HG03064 (cell line): ENCODE results near the gene STON2.
"Not testable (repeated sequence)": the region's sequence is repeated elsewhere in the genome, so short reads cannot be mapped to it uniquely, and the experiment has no call there.

Source experiments
- ATAC-seq: cut with Tn5 transposase; IDR thresholded peaks from one replicate; pipeline ENCODE4 v1.9.1; 2021; ENCODE audit warnings: low read depth; ENCODE audit not compliant: unreplicated experiment

The STON2 gene

DNA sequence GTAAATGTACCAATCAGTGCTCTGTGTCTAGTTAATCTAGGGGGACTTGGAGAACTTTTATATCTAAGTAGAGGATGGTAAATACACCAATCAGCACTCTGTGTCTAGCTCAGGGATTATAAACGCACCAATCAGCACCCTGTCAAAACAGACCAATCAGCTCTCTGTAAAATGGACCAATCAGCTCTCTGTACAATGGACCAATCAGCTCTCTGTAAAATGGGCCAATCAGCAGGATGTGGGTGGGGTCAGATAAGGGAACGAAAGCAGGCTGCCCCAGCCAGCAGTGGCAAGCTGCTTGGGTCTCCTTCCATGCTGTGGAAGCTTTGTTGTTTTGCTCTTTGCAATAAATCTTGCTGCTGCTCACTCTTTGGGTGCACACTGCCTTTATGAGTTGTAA lies 163.3 kb downstream of the STON2 start:
- ATAC-seq = not testable (repeated sequence)

DNA sequence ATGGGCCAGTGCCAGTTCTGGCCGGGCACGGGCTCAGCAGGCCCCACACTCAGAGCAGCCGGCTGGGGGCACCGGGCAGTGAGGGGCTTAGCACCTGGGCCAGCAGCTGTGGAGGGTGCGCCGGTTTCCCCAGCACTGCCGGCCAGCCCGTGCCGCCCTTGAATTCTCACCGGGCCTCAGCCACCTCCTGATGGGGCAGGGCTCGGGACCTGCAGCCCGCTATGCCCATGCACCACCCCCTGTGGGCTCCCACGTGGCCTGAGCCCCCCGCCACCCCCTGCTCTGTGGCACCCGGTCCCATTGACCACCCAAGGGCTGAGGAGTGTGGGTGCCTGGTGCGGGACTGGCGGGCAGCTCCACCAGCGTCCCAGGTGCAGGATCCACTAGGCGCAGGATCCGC lies 164.0 kb downstream of the STON2 start:
- ATAC-seq = no peak

DNA sequence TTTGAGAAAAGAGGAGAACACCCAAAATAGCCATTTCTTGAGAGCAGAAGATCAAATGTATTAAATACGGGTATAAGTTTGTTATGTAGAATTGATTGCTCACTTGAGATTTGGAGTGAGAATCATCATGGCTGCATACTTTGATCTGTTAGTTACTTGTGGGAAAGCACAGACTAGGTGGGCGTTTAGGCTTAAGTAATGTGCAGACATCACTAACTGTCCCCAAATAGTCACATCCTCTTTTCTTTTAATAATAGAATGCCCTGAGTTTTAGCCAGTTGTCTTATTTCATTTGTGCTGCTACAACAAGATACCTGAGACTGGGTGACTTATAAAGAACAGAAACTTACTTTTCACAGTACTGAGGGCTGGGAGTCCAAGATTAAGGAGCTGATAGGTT lies 165.0 kb downstream of the STON2 start:
- ATAC-seq = no peak

DNA sequence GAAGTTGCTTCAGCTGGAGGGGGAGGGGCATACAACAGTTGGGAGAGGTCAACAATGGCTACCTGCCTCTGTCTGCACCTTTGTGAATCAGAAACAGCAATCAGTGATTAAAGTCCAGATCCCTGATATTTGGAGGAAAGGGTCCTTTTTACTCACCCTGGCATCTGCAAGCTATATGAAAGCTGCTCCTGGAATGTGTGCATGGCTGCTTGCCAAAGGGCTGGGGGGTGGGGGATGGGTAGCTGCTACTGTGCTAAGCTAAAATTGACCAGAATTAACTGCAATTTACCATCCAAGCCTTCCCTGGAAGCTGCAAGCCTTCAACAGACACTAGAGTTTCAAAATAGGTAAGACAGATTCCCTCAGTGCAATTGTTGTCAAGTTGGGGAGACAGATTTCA lies 165.8 kb downstream of the STON2 start:
- ATAC-seq = no peak

DNA sequence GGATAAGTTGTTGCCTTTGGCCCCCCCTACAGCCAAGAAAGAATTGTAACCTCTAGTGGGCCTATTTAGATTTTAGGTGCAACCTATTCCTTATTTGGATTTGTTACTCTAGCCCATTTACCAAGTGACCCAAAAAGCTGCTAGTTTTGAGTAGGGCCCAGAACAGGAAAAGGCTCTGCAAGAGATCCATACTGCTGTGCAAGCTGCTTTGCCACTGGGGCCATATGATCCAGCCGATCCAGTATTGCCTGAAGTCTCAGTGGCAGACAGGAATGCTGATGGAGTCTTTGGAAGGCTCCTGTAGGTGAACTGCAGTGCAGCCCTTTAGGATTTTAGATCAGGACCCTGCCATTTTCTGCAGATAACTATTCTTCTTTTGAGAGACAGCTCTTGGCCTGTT lies 166.5 kb downstream of the STON2 start:
- no peak for ATAC-seq

DNA sequence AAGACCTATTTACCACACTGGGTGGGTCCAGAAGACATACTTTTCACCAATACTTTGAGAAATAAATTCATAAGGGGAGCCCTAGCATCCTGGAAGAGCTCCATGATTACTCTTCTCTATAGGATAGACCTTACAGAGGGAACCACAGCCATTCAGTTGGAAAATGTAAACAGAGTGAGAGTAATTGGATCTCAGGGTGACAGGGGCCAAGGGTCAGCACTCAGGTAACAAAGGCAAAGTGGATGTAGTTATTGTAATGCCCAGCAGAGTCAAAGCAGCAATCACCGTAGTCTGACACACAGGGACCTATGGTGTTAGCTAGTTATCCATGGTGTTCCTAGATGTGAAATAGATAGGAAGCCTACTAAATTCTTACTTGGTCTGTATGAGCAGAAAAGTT lies 168.6 kb downstream of the STON2 start:
- no peak for ATAC-seq

DNA sequence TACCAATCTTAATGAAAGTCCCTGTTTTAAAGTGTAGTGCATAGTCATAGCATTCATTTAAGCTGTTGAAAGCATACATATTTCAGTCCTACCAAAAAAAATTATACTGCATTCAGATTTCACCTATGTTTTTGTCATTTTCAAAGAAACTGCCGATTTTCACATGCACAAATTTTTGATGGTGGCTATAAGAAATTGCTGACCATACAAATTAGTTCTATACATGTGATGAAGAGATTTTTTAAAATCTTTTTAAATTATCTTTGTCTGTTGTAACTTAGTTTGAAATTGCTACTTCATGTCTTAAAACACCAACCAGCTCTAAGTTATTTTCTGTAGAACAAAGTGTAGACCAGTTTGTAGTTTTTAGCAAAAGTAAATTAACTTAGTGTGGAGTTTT lies 175.9 kb downstream of the STON2 start:
- ATAC-seq = no peak

DNA sequence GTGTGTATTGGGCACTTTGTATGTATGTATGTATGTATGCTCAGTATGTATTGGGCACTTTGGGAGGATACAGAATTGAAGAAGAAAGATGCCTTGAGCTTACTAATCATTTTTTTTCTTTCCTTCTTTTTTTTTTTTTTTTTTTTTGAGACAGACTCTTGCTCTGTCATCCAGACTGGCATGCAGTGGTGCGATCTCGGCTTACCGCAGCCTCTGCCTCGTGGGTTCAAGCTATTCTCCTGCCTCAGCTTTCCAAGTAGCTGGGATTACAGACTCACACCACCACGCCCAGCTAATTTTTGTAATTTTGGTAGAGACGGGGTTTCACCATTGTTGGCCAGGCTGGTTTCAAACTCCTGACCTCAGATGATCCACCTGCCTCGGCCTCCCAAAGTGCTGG lies 176.3 kb downstream of the STON2 start:
- ATAC-seq = not testable (repeated sequence)

DNA sequence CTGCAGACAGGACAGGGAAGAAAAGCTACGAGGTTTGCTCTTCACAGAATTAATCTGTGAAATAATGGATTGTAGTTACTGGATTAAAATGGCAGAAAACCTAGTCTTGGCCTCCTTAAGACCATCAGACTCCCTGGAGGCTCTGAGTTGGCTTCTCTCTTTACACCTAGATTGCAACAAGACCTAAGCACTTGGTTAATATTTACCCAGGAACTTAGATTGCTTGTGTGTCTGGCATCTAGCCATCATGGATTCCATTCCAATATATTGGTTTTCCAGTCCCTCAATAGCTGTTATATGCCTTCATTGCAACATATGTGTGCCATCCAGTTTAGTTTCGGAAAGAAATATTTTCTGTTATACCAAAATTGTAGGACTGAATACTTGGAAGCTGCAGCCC lies 177.4 kb downstream of the STON2 start:
- no peak for ATAC-seq

DNA sequence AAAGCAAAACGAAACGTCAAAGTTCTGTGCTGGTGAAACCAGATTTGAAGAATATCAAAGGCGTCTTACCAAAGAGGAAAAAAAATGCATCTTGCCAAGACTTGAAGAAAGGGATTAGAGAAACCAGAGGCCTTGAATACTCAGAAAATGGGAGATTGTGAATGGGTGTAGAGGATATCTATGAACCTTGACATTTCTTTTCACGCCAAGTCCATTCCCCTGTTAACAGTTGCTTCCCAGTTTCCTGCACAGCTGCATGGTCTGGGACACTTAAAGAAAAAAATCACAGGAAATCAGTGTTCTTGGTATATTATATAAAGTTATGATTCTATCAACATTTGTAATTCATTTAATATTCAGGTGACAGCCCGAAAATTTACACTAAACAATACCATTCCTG lies 178.0 kb downstream of the STON2 start:
- no peak for ATAC-seq

DNA sequence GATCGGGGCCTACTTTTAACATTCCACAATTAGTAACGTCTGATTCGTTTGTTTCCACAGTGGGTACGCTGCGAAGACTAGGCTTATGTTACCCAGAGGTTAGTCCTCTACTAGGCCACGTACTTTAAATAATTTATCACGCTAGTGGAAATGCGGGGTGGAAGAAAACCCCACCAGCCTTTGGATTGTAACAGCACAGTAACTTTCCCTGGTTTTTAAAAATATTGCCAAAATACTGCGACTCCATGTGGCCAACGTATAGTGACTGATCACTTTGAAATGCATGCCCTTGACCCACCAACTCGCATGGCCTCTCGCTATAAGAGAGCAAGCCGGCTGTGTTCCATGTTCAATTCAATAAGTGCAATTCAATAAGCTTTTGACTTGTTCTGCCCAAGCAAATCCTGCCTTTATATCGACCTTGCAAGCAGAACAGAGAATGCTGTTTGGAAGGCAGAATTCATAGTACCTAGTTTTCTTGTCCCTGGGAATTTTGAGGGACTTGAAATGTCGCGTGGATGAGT lies 178.5 kb downstream of the STON2 start:
- no peak for ATAC-seq

DNA sequence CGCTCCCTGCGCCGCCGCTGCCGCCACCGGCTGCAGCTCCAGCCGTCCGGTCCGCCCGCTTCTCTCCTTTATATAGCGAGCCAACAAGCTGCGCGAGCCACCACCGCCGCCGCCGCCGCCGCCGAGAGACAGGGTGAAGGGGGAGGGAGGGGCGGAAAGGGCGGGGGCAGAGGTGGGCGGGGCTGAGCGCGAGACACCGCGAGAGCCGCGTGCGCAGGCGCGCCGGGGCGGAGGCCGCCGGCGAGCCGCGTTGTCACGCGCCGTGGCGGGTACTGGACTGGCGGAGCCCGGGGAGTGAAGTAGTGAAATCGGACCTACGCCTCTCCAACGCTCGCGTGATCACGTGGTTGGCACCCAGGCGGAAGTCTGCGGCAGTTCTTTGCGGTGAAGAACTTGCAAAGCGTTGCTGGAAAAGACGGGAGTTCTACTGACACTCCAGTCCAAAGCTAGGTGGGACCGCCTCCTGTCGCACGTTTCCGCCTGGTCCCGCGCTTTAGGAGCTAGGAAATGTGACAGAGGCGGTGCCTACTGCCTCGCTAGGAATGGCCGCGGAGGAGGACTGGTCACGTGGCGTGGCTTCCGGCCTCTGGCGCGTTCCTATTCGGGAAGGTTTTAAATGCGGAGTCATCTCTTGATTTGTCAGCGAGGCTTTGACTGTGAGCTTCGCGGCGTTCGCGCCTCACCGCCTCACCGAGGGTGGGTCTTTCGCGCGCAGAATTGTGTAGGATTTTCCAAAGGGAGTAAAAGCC lies 179.1 kb downstream of the STON2 start, which contains the start of gene GTF2A1:
Gene GTF2A1, minus strand, starts transcription at position 130 of the 749 bp plus-strand sequence. CDS start 441 bp downstream, outside the sequence.
- ATAC-seq = peak; percentile 76

DNA sequence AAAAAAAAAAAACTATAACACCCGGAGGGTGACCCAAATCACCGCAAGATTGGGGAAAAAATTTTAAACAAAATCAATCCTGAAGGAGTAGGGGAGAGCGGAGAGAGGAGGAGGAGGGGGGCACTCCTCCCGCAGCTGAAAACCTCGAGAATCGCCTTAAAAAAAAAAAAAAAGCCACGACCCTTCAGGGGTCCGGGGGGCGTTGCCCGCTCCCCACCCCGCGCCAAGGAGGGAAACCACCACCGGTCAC lies 179.6 kb downstream of the STON2 start:
- no peak for ATAC-seq

DNA sequence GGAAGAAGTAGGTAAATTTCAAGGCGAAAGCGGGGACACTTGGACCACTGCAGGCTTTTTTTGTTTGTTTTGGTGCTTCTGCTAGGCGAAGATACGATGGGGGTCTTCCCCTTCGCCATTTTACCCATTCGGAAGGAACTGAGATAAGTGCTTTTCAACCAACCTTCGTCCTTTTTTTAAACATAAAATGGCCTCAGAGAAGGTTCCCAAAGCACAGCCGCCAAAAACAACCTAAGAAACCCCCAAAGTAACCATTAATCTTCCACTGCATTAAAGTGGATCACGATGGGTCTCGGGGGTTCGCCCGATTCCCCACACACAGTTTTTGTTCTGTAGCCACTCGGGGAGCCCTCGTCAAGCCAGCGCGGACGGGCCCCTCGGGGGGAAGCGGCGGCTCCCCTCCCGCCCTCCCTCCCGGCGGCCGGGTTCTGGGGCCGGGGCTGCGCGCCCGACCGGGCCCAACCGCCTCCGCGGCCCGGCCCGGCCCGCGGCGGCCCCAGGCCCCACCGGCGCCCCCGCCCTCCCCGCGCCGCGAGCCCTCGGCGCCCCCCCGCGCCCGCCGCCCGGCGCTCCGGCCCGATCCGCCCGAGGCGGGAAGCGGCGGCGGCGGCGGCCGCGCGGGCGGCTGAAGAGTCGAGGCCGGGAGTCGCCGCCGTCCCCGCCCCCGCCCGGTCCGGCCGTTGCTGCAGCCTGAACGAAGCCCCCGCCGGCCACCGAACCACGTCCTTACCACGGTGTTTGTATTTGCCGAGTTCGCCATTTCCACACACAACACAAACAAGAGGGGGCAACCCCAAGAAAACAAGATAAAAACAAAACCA lies 180.2 kb downstream of the STON2 start:
- no peak for ATAC-seq

DNA sequence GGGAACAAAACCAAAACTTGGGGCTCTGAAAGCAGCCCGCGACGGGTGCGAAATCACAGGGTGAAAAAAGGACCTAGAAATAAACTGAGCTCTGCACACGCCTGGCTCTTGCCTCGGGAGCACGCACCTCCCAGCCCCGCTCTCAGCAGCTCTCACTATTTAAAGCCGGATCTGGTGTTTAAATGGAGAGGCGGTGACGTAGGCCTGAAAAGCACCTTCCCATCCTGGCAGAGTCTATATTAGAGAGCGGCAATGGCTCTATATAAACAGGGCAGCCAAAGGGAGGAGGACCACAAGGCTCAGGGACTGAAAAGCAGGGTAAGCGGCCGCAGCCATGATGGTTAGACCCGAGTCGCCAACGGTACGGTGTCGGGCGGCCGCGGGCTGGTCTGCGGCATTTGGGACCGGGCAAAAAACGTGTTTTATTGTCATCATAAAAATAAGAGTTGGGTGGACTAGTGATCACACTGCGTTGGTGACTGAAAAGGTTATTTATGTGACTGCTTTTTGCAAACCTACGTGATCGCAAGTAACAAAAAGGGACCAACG lies 180.8 kb downstream of the STON2 start:
- peak; percentile 49 for ATAC-seq

DNA sequence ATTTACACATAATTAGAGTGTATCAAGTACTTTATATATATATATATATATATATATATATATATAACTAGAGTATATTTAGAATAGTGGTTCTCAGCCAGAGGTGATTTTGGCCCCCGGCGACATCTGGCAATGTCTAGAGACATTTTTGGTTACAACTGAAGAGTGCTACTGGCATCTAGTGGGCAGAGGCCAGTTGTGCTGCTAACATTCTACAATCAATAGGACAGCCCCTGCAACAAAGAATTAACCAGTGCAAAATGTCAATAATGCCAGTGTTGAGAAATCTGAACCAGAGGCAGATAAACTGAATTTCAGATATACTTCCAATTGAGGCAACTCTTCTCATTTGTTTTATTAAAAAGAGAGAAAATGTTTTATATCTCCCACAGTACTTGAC lies 188.3 kb downstream of the STON2 start:
- no peak for ATAC-seq
